ENCODE measurements around the gene STXBP5.

STXBP5 gene

DNA sequence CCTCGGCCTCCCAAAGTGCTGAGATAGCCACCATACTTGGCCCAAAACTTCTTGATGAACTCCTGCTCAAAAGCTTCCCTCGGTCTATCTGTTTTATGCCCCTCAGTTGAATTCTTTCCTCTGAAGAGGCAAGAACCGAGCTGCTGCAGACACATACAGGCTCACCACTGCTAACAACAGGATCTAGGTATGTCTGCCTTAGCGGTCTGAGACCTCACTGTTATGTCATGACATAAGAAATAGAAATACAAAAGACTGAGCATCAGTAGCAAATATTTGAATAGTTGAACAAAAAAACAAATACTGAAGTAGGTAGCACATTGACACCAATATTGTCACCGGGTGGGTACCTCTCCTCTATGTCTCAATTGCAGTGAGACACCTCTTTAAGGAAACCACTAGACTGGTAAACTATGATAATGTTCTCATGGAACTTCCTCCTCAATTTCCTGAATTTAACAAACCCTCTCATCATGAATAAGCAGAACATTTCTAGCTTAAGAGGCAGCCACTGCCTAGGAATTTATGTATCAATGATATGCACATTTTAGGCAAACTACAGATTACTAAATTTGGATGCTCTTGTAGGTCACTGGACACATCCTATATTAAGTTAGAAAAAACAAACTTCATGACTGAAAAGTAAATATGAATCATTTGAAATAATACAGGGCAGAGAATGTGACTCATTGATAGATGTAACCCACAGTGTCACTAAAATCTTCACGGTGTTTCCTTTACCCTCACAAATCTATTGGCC lies 9.4 kb upstream of the STXBP5 start:
- TF ChIP-seq GATA3 (IDR thresholded peaks at IDR 0.05; ENCODE audit: low read depth, low read length) (no peak), GATA2 (IDR thresholded peaks at IDR 0.05; ENCODE audit: low read depth, low read length) (no peak)

DNA sequence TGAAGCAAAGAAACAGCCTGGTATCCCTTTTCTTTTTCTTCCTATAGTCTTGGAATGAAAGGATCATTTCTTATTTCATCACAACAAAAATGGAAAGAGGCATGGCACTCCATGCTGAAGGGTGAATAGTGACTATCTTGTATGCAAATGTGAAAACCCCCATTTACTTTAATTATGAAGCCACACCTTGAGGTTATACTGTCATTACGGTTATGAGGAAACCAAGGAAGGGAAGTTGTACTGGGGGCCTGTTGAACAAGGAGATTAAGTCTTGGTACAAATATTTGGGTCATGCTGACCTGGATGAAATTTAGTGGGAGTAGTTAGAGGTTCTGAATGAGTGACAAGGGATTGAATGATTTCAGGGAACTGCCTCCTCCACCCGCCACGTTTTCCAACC lies 8.7 kb upstream of the STXBP5 start:
- TF ChIP-seq GATA3 (IDR thresholded peaks at IDR 0.05; ENCODE audit: low read depth, low read length) (no peak), GATA2 (IDR thresholded peaks at IDR 0.05; ENCODE audit: low read depth, low read length) (no peak)

DNA sequence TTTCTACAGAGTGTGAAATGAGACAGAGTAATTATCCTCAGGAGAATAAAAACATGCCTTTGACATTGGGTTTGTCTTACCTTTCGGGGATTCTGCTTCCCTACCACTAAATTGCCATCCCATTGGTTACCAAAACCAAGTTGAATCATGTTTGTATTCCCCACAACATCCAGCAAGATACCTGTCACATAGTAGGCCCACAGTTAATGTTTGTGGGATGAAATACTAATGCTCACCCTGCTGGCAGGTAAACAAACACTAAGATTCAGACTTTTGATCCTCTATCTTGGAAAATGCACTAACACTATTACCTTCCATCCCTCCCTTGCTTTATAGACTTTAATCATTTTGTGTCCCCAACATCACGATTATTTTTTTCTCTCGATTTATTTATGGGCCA lies 8.2 kb upstream of the STXBP5 start:
- no peak for TF ChIP-seq GATA2 (IDR thresholded peaks at IDR 0.05; ENCODE audit: low read depth, low read length)
- TF ChIP-seq GATA3 (IDR thresholded peaks at IDR 0.05; ENCODE audit: low read depth, low read length) = no peak

DNA sequence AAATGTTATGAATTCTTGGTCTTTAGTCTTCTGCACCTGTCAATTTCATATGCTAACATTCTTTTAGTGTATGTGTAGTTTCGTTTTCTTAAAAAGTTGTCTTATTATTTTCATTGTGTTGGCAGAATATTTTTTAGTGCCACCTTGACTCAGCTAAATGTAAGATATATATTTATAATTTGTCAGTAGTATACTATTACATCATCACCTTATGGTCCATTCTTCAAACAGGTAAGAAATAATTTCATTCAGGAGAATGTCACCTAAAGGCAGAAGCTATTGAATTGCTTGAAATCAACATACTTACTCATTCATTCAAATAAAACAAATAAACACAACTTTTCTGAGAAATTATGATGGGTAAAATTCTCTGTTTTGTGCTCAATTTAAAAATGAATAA lies 3.5 kb upstream of the STXBP5 start:
- TF ChIP-seq GATA2 (IDR thresholded peaks at IDR 0.05; ENCODE audit: low read depth, low read length) = no peak
- no peak for TF ChIP-seq GATA3 (IDR thresholded peaks at IDR 0.05; ENCODE audit: low read depth, low read length)

DNA sequence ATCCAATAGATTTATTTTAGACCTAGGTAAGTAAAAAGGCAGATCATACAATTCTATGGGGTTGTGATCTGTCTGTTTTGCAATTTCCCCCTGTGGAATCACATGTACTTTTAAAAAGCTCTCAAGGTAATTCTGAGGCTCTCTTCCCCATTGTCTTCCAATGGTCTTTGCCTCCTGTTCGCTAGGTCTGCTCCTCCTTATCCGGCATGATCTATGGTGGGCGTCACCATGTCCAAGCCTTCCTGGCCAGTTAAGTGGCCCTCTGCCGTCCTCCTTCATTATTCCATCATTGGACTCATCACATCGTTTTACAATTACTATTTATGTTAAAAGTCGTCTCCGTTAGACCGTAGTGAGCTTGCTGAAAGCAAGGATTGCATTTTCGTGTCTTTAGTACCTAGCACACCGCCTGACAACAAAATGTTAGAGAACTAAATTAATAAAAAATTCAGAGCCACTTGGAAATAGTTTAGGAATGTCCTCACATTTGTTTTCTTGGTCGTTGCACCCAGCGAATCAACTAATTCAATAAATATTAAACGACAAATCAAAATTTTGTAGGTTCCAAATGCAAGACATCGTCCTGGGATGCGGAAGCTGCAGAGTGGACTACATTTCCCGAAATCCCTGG lies 2.2 kb upstream of the STXBP5 start:
- TF ChIP-seq GATA3 (IDR thresholded peaks at IDR 0.05; ENCODE audit: low read depth, low read length) (peak; percentile 85), GATA2 (IDR thresholded peaks at IDR 0.05; ENCODE audit: low read depth, low read length) (peak; percentile 95)

DNA sequence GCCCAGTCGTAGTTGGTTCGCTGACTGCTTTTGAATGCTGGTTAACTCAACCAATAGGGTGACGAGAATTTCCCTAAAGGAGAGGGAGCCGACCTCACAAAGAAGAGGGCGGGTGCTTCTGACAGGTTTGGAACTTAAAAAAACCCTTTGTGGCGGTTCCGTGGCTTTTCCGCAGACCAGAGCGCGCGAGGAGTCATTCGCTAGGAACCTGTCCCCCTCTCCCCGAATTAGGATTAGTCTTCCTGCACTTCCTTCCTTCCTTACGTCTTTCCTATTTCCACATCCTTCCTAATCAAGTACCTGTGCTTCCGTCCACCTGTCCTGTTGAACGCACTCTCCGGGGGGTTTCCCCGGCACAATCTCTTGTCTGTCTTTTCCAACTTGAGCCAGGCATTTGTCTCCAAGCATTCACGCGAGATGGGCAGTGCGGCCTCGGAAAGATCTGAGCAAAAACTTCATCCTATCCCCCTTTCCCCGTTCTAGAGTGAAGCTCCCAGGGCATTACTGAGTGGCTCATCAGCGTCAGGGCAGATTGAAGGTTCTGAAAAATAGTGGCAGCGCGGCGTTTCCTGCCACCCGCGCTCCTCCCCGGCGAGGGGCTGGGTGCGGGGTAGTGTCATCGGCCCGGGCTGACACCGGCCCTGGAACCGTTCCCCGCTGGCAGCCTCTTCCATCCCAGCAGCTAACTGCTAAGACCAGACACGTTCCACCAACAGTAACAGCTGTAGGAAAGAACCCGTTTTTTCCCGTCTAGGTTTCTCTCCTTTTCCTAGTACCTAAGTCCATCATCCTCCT lies 1.5 kb upstream of the STXBP5 start:
- TF ChIP-seq GATA3 (IDR thresholded peaks at IDR 0.05; ENCODE audit: low read depth, low read length) (no peak), GATA2 (IDR thresholded peaks at IDR 0.05; ENCODE audit: low read depth, low read length) (no peak)

DNA sequence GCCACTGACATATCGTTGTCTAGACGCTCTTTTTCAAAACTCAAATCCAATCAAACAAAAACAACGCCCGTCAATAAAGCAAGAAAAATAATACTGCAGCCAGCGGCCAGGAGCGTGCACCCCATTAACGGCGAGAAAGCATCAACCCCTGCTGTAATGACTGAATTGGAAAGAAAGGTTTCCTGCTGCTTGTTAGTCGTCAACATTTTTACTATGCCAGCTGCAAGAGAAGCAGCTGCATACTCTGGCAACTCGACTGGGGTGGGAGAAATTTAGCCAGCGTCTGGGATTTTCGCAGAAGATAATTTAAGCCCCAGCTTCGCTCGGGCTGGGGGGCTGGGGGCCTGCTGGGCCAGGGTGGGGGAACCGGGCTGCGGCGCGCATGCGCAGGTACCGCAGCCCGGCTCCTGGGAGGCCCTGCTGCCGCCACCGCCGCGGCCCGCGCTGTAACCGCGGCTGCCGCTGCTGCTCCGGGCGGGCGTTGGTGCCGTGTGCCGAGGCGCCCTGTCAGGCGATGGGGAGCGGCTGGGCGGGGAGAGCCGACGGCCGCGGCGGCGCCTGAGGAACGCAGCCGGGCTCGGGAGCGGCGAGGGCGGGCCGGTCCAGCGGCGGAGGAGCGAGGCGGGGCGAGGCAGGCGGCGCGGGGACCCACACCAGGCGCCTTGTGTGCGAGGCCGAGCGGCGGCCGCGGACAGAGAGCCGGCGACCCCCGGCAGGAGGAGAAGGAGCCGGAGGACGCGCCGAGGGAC lies 732 bp upstream of the STXBP5 start:
- TF ChIP-seq GATA3 (IDR thresholded peaks at IDR 0.05; ENCODE audit: low read depth, low read length) (no peak), GATA2 (IDR thresholded peaks at IDR 0.05; ENCODE audit: low read depth, low read length) (no peak)

DNA sequence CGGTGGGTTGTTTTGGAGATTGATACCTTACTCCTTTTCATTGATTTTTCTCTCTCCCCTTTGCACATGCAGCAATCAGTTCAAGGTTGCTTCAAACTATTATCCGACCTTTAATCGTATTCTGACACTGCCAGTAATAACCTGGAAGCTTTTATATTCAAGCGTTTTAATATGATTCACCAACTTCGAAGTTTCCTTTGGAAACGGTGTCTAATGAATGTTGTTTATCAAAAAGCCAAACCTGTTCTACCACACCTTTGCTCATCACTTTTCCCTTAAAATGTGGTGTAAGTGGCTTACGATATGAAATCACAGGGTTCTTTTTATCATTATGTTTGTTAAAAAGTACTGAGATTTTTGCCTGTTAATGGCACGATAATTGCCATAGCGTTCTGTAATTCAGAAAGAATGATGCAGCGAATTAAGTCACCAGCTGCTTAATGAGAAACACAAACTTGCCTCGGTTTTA lies 660 bp downstream of the STXBP5 start:
- TF ChIP-seq GATA3 (IDR thresholded peaks at IDR 0.05; ENCODE audit: low read depth, low read length) = no peak
- no peak for TF ChIP-seq GATA2 (IDR thresholded peaks at IDR 0.05; ENCODE audit: low read depth, low read length)

DNA sequence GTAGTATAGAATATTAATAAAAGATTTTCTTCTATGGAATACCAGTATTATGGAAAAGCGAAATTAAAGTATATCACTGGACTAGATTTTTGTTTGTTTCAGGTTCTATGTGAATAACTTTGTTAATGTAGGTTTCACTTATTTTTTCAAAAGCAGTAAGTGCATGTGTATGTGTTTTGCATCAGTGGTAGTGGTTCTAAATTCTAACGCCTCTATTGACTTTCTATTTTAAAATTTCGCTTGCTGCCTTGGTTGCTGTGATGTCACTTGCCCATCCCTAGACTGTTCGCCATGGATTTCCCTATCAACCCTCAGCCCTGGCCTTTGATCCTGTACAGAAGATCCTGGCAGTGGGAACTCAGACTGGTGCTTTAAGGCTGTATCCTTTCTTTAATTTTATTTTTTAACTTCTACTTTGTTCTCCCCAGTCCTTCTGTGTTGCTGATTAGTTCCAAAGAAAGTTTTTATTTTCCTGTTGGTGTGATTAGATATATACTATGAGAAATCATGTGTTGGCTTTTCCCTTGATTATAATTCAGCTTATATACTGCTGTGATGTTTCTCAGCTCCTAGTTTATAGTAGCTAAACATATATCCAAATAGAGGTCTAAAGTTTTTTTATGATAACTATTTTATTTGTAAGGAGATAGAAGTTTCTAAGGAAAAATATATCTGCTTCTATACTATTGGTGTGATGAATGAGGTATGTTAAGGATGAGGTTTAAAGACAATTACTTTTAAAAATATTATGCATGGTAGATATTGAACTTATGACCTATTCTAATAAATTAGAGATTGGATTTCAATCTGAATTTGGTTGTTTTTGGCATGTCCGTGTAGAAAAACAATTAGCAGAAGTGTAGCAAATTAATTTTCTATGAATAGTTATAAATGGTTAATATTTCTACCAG lies 1.7 kb downstream of the STXBP5 start:
- TF ChIP-seq GATA2 (IDR thresholded peaks at IDR 0.05; ENCODE audit: low read depth, low read length) (no peak), GATA3 (IDR thresholded peaks at IDR 0.05; ENCODE audit: low read depth, low read length) (no peak)

DNA sequence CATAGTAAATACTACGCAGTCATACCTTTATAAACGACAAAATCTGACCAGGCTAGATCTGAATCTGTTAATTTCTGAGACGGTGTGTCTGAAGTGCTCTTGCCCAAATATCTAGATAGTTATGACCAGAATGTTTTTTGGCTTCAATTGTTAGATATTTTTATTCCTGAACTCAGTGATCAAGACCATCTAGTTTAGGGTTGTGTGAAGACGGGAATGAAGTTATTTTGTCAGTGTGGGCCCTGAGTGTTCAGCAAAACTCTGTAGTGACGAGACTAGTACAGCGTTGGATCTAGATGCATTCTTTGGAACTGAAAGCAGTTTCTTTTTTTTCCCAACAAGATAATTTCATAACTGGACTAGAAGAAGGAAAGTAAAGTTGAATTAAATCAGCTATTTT lies 3.1 kb downstream of the STXBP5 start:
- no peak for TF ChIP-seq GATA3 (IDR thresholded peaks at IDR 0.05; ENCODE audit: low read depth, low read length)
- TF ChIP-seq GATA2 (IDR thresholded peaks at IDR 0.05; ENCODE audit: low read depth, low read length) = no peak

DNA sequence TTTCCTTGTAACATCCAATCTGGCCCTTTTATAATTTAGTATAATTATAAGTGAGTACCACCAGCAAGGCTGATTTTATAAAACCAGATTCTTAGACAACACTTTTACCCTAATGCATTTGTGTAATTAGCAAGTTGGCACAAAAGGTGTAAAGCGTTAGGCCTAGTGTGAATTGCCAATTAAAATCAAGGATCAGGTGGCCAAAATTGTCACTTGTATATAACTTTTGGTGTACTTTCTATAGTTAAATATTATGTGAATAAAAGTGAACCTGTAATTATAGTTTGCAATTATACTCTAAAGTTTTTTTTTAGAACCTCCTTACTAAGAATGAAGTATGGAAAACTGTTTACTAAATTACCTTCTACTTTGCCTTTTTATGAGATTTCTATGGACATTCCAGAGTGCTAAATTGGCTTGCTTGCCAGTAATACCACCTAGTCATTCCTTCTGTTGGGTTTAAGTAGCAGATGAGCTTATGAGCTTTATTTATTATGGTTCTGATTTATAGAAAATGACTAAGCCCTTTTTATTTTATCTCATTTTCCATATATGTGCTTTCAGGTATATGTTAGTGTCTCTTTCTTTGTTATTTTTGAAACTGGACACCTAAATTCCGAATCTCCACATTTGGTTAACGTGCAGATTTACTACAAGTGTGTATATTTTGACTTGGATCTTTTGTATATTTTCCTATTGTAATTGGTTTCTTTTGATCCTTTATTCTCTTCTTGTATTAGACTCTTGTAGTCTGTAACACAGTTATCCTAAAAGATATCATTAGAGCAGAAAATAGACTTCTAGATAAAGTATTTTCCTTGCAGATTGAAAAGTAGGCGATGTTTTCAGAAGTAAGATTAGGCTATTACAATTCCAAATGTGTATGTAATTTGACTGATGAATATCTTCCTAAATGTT lies 3.9 kb downstream of the STXBP5 start:
- TF ChIP-seq GATA2 (IDR thresholded peaks at IDR 0.05; ENCODE audit: low read depth, low read length) (no peak), GATA3 (IDR thresholded peaks at IDR 0.05; ENCODE audit: low read depth, low read length) (no peak)
